Measurements from ENCODE around the gene ST7L.

ST7L gene

DNA sequence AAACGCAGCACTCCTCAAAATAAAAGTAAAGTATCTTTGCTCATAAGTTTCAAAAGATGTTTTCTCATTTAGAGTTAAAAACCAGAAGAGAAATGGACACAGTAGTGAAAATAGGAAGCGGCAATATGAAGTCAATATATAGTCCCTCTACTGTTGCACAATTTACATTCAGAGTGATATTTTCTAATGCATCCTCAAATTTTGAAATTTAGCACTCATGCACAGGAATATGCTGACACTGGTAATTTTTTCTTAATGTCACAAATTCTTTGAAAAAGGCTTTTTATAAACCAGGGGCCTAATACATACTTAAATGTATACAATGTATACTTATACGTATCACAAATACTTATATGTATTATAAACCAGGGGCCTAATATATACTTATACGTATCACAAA is 19.5 kb downstream of the ST7L start:
- no peaks in the 10 kb centered on the region for H3K9me2 ChIP-seq (replicated peaks; ENCODE audit: control insufficient read depth, low read length)
- H3K27me3 ChIP-seq (ENCODE audit: control insufficient read depth, low read length) = no peaks in the 10 kb centered on the region
- H3K9me3 ChIP-seq (ENCODE audit: control insufficient read depth, insufficient read depth, low read length) = no peaks in the 10 kb centered on the region
- H3K36me3 ChIP-seq (ENCODE audit: control insufficient read depth, low read length) = 0 out of 2 replicates have a peak, but pooled peaks cover 2% of the 10 kb centered on the region
- no peaks in the 10 kb centered on the region for H3F3A ChIP-seq (ENCODE audit: control insufficient read depth, insufficient read depth)
- TF ChIP-seq EZH2phosphoT487 (IDR thresholded peaks at IDR 0.05; ENCODE audit: borderline replicate concordance, low read length) = no peak
- TF ChIP-seq, protein P1, sequence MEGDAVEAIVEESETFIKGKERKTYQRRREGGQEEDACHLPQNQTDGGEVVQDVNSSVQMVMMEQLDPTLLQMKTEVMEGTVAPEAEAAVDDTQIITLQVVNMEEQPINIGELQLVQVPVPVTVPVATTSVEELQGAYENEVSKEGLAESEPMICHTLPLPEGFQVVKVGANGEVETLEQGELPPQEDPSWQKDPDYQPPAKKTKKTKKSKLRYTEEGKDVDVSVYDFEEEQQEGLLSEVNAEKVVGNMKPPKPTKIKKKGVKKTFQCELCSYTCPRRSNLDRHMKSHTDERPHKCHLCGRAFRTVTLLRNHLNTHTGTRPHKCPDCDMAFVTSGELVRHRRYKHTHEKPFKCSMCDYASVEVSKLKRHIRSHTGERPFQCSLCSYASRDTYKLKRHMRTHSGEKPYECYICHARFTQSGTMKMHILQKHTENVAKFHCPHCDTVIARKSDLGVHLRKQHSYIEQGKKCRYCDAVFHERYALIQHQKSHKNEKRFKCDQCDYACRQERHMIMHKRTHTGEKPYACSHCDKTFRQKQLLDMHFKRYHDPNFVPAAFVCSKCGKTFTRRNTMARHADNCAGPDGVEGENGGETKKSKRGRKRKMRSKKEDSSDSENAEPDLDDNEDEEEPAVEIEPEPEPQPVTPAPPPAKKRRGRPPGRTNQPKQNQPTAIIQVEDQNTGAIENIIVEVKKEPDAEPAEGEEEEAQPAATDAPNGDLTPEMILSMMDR (IDR thresholded peaks at IDR 0.05; ENCODE audit: low read depth, low read length, poor library complexity, severe bottlenecking) = no peak
- H4K20me1 ChIP-seq (ENCODE audit: control insufficient read depth, insufficient read depth, low read depth, low read length) = no peaks in the 10 kb centered on the region
- H3K4me3 ChIP-seq (ENCODE audit: low read length) = no peak overlapping the region
- no peak overlapping the region for H3K4me2 ChIP-seq (ENCODE audit: low read length)
- H3K4me1 ChIP-seq (ENCODE audit: control insufficient read depth, low read length) = no peaks in the 10 kb centered on the region
- H3K27ac ChIP-seq (ENCODE audit: low read depth, low read length) = no peak overlapping the region
- no peaks in the 10 kb centered on the region for H3K79me2 ChIP-seq (ENCODE audit: control insufficient read depth, low read length)

DNA sequence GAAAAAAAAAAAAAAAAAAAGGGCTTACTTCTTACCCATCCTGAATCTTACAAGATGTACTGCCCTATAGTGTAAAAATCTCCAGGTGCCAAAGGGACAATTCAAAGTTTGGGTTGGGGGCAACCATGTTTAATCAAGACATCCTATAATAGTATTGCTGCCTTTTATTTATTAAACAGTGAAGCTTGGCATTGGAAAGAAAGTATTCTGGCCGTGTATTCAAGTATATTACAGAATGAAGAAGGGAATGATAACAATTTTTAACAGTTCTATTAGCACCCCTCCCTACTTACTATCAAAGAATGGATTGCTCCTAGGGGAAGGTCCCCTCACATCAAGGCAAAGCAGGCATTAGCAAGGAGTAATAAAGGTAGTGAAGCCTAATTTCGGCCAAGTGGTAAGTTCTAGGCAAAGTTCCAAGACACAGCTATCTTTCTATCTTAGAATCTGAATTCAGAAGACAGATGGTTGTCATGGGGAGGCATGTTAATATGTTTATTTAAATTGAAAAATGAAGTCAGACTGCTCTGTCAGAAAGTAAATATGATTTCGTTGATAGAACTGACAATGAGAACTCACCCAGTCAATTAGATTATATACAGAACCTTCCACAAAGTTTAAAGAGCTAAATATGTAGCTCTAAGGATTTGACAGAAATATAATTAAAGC is 24.6 kb downstream of the ST7L start:
- Histone ChIP-seq H3K4me2 (ENCODE audit: low read length) (no peak overlapping the region), H3K4me3 (ENCODE audit: low read length) (no peak overlapping the region), H3K27me3 (ENCODE audit: control insufficient read depth, low read length) (no peaks in the 10 kb centered on the region), H3K36me3 (ENCODE audit: control insufficient read depth, low read length) (peaks cover 10% of the 10 kb centered on the region), H3K9me3 (ENCODE audit: control insufficient read depth, insufficient read depth, low read length) (0 out of 2 replicates have a peak, but pooled peaks cover 4% of the 10 kb centered on the region), H3F3A (ENCODE audit: control insufficient read depth, insufficient read depth) (0 out of 2 replicates have a peak, but pooled peaks cover 2% of the 10 kb centered on the region), H3K79me2 (ENCODE audit: control insufficient read depth, low read length) (no peaks in the 10 kb centered on the region), H4K20me1 (ENCODE audit: control insufficient read depth, insufficient read depth, low read depth, low read length) (no peaks in the 10 kb centered on the region), H3K27ac (ENCODE audit: low read depth, low read length) (no peak overlapping the region), H3K4me1 (ENCODE audit: control insufficient read depth, low read length) (no peaks in the 10 kb centered on the region), H3K9me2 (replicated peaks; ENCODE audit: control insufficient read depth, low read length) (no peaks in the 10 kb centered on the region)
- TF ChIP-seq EZH2phosphoT487 (IDR thresholded peaks at IDR 0.05; ENCODE audit: borderline replicate concordance, low read length) = no peak
- TF ChIP-seq, protein P1 (IDR thresholded peaks at IDR 0.05; ENCODE audit: low read depth, low read length, poor library complexity, severe bottlenecking) = no peak

GRCh38 chr1:112589766-112590165 is 29.2 kb downstream of the ST7L start:
- Histone ChIP-seq H3K79me2 (ENCODE audit: control insufficient read depth, low read length) (no peaks in the 10 kb centered on the region), H3K9me2 (replicated peaks; ENCODE audit: control insufficient read depth, low read length) (no peaks in the 10 kb centered on the region), H3K9me3 (ENCODE audit: control insufficient read depth, insufficient read depth, low read length) (0 out of 2 replicates have a peak, but pooled peaks cover 4% of the 10 kb centered on the region), H3K36me3 (ENCODE audit: control insufficient read depth, low read length) (peaks cover 10% of the 10 kb centered on the region), H3K4me1 (ENCODE audit: control insufficient read depth, low read length) (no peaks in the 10 kb centered on the region), H3F3A (ENCODE audit: control insufficient read depth, insufficient read depth) (0 out of 2 replicates have a peak, but pooled peaks cover 2% of the 10 kb centered on the region), H4K20me1 (ENCODE audit: control insufficient read depth, insufficient read depth, low read depth, low read length) (no peaks in the 10 kb centered on the region), H3K27ac (ENCODE audit: low read depth, low read length) (no peak overlapping the region), H3K4me2 (ENCODE audit: low read length) (no peak overlapping the region), H3K4me3 (ENCODE audit: low read length) (no peak overlapping the region), H3K27me3 (ENCODE audit: control insufficient read depth, low read length) (no peaks in the 10 kb centered on the region)
- no peak for TF ChIP-seq EZH2phosphoT487 (IDR thresholded peaks at IDR 0.05; ENCODE audit: borderline replicate concordance, low read length)
- TF ChIP-seq, protein P1 (IDR thresholded peaks at IDR 0.05; ENCODE audit: low read depth, low read length, poor library complexity, severe bottlenecking) = no peak

Measured in DOHH2 (cell line).